Naive thymus-derived CD4-positive, alpha-beta T cell (primary cell): ENCODE results near the gene CENPP. TPM values are rescaled to one million over a fixed set of nuclear protein-coding genes. Genes with fewer than 3 reads are reported as not detected.

Experiments
- ATAC-seq: fragments of 150-1000 bp; cut with Tn5 transposase; 2 replicates; pipeline ENCODE4 v1.10.0; 2021; ENCODE audit warnings: mild to moderate bottlenecking, moderate library complexity
- CTCF ChIA-PET: fragments of 350-600 bp; sonication (Branson Sonifier 250); formaldehyde crosslinking; loops from one replicate; lab custom pipeline; 2021; ENCODE audit warnings: antibody characterized with exemption; lab: Charles Lee
- POLR2A ChIA-PET: fragments of 350-600 bp; sonication (Branson Sonifier 250); formaldehyde crosslinking; loops from one replicate; lab custom pipeline; 2021; ENCODE audit warnings: antibody characterized with exemption, inconsistent platforms; lab: Charles Lee
- DNase-seq, 9 donors: peaks; one replicate each; pipeline versions ENCODE4 v3.0.0 to v3.0.0-alpha.2; 2020 to 2022; ENCODE audit warnings: mixed read lengths in 1 of 9
- H3K27ac ChIP-seq: one replicate; pipeline ENCODE4 v1.7.0; 2013; ENCODE audit warnings: mild to moderate bottlenecking, low read depth, low read length, moderate library complexity
- H3K27me3 ChIP-seq, 2 donors: one replicate each; pipeline ENCODE4 v1.7.0; 2013; ENCODE audit warnings: low read length in 2 of 2, mild to moderate bottlenecking in 2 of 2, moderate library complexity in 2 of 2; ENCODE audit not compliant: control insufficient read depth in 2 of 2, insufficient read depth in 2 of 2
- H3K36me3 ChIP-seq, 3 experiments: 1 replicate in 2 of 3; 2 replicates in 1 of 3; pipeline ENCODE4 v1.7.0; 2013; ENCODE audit warnings: low read length in 3 of 3, mild to moderate bottlenecking in 3 of 3, moderate library complexity in 1 of 3; ENCODE audit not compliant: insufficient read depth in 3 of 3, control insufficient read depth in 2 of 3
- H3K4me1 ChIP-seq, 2 donors: one replicate each; pipeline ENCODE4 v1.7.0; 2013; ENCODE audit warnings: low read length in 2 of 2, mild to moderate bottlenecking in 2 of 2, moderate library complexity in 1 of 2; ENCODE audit not compliant: control insufficient read depth in 2 of 2, insufficient read depth in 2 of 2
- H3K4me3 ChIP-seq: 2 replicates; pipeline ENCODE4 v1.7.0; 2013; ENCODE audit warnings: mild to moderate bottlenecking, low read length
- H3K9me3 ChIP-seq, 3 experiments: 1 replicate in 2 of 3; 2 replicates in 1 of 3; pipeline ENCODE4 v1.7.0; 2013; ENCODE audit warnings: low read length in 3 of 3; ENCODE audit not compliant: control insufficient read depth in 2 of 3
- H3K27ac Mint-ChIP-seq, 9 donors: one replicate each; pipeline ENCODE4 v1.8.0; 2020 to 2022; ENCODE audit warnings: mixed read lengths in 9 of 9, mild to moderate bottlenecking in 8 of 9, moderate library complexity in 5 of 9, inconsistent platforms in 2 of 9
- H3K27me3 Mint-ChIP-seq, 5 donors: one replicate each; pipeline ENCODE4 v1.8.0; 2021 to 2022; ENCODE audit warnings: mixed read lengths in 5 of 5, mild to moderate bottlenecking in 1 of 5
- H3K36me3 Mint-ChIP-seq, 5 donors: one replicate each; pipeline ENCODE4 v1.8.0; 2020 to 2022; ENCODE audit warnings: mixed read lengths in 5 of 5, mild to moderate bottlenecking in 3 of 5, inconsistent platforms in 1 of 5
- H3K4me1 Mint-ChIP-seq, 7 donors: one replicate each; pipeline ENCODE4 v1.8.0; 2020 to 2022; ENCODE audit warnings: mixed read lengths in 7 of 7, mild to moderate bottlenecking in 3 of 7, inconsistent platforms in 1 of 7
- H3K4me3 Mint-ChIP-seq, 10 donors: one replicate each; pipeline ENCODE4 v1.8.0; 2020 to 2022; ENCODE audit warnings: mild to moderate bottlenecking in 10 of 10, mixed read lengths in 10 of 10, moderate library complexity in 6 of 10, inconsistent platforms in 2 of 10
- H3K9me3 Mint-ChIP-seq, 11 donors: one replicate each; pipeline ENCODE4 v1.8.0; 2020 to 2022; ENCODE audit warnings: mixed read lengths in 11 of 11, mild to moderate bottlenecking in 4 of 11, inconsistent platforms in 1 of 11, moderate library complexity in 1 of 11
- intact Hi-C, 2 donors: fragments of 100-400 bp; cut with micrococcal nuclease; formaldehyde crosslinking; loops; one replicate each; pipeline ENCODE4 v1.15.1; 2023
- polyA plus RNA-seq, 2 donors: library from polyadenylated mRNA; unstranded; fragments of 300-500 nt; fragmentation: Illumina TruSeq; gene quantifications; one replicate each; pipeline ENCODE4 v1.2.3, GENCODE V29; 2021
- total RNA-seq, 6 experiments: library from RNA in 5 of 6; stranded (reverse) in 5 of 6; gene quantifications; 1 replicate in 5 of 6; 2 replicates in 1 of 6; pipeline ENCODE4 v1.2.3 and lab custom pipeline; 2021 to 2026

CENPP gene
- total and polyA plus RNA-seq, 7 experiments from 2014 or later: 1.2 to 24.3 (median 3.8) TPM

DNA sequence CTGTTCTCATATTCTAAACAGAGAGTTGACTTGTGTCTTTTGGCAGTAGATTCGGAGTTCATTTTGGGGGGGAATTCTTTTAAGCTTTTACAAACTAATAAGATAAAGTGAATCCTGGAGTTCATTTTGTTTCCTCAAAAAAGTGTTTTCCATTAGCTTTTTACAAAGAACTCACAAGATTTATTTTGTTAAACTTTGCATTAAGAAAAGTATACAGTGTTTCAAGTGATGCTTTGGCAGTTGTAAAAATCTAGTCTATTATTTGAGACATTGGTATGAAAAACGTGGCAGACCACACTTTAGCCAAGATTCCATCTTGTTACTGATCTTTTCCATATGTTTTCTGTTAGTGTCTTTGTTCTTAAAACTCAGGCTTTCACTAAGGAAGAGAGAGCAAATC, 99.7 kb downstream of the CENPP start:
- no peak overlapping the region for H3K27ac ChIP-seq
- ChIA-PET CTCF (no interaction called here), POLR2A (no interaction called here)
- no peak for ATAC-seq
- H3K4me3 ChIP-seq: no peak overlapping the region
- no peaks in the 10 kb centered on the region for H3K27me3 ChIP-seq
- H3K4me3 Mint-ChIP-seq: no peak overlapping the region
- H3K4me1 ChIP-seq: no peaks in the 10 kb centered on the region
- no peak overlapping the region for H3K27ac Mint-ChIP-seq
- intact Hi-C loops: no loop called here
- no peaks in the 10 kb centered on the region for H3K9me3 ChIP-seq
- no peaks in the 10 kb centered on the region for H3K9me3 Mint-ChIP-seq
- peaks cover 0 to under 1% (median 0%) of the 10 kb centered on the region in 5 donors for H3K27me3 Mint-ChIP-seq
- H3K36me3 ChIP-seq: no peaks in the 10 kb centered on the region
- DNase-seq: no peak
- peaks cover 0 to 11% (median 7%) of the 10 kb centered on the region in 5 donors for H3K36me3 Mint-ChIP-seq
- H3K4me1 Mint-ChIP-seq: peaks cover 0 to 2% (median 0%) of the 10 kb centered on the region in 7 donors

DNA sequence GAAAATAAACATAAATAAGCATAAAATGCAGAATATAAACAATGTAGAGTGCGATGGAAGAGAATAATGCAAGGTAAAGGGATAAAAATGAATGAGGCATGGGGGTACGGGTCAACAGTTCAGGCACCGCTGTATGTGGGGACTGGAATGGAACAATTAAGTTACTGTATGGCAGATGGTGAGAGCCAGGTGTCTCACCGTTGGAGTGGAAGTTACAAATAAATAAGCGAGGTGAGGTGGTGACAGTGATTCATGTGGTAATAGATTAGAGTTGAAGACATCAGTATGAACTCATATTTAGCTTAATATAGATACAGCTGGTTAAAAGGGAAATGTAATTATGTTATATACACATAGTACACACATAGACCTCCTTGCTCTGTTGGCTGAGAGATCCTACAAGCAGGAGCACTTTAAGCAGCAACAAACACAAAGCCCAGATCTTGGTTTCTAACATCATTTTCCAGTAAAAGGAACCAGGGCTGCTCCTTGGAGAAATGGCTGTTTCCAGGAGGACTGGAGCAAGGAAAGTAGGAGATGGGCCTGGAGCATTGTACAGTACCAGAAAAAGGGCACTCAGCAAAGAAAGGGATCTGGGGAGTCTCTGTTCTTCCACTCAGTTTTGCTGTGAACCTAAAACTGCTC, 100.9 kb downstream of the CENPP start:
- POLR2A ChIA-PET: no interaction called here

DNA sequence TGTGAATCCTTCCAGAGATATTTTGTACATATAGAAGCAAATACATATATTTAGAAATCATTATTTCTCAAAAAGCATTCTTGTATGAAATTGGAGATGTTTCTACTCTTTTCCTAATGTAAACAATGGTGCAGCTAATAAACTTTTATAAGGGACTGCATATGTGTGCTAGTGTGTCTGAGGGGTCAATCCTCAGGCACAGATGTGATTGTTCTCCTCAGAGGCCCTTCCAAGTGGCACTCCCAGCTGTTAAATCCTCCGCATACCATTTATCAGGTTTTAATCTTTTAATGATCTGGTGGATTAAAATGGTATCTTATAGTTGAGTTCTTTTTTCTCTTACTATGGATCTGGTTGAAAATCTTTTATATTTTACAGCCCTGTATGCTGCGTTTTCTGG, 104.1 kb downstream of the CENPP start:
- Mint-ChIP-seq H3K27ac (no peak overlapping the region), H3K36me3 (peaks cover 0 to 4% (median 0%) of the 10 kb centered on the region in 5 donors), H3K4me1 (no peaks in the 10 kb centered on the region), H3K4me3 (no peak overlapping the region), H3K27me3 (no peaks in the 10 kb centered on the region), H3K9me3 (no peaks in the 10 kb centered on the region)
- no peaks in the 10 kb centered on the region for H3K27me3 ChIP-seq
- H3K9me3 ChIP-seq: no peaks in the 10 kb centered on the region
- H3K36me3 ChIP-seq: no peaks in the 10 kb centered on the region
- H3K27ac ChIP-seq: no peak overlapping the region
- intact Hi-C loops: no loop called here
- no peak overlapping the region for H3K4me3 ChIP-seq
- ChIA-PET POLR2A (no interaction called here), CTCF (no interaction called here)
- DNase-seq (no peak), ATAC-seq (no peak)
- no peaks in the 10 kb centered on the region for H3K4me1 ChIP-seq

More for the DNA sequence above, 100.9 kb downstream of the CENPP start:
- H3K27ac ChIP-seq: no peak overlapping the region
- intact Hi-C loops: no loop called here
- H3K9me3 Mint-ChIP-seq: no peaks in the 10 kb centered on the region
- no peaks in the 10 kb centered on the region for H3K4me1 ChIP-seq
- H3K9me3 ChIP-seq: no peaks in the 10 kb centered on the region
- H3K4me3 ChIP-seq: no peak overlapping the region
- H3K27ac Mint-ChIP-seq: no peak overlapping the region
- CTCF ChIA-PET: no interaction called here
- no peak for DNase-seq
- no peaks in the 10 kb centered on the region for H3K36me3 ChIP-seq
- peaks cover 0 to 2% (median 0%) of the 10 kb centered on the region in 7 donors for H3K4me1 Mint-ChIP-seq
- H3K4me3 Mint-ChIP-seq: no peak overlapping the region
- no peak for ATAC-seq
- H3K27me3 Mint-ChIP-seq: no peaks in the 10 kb centered on the region
- H3K36me3 Mint-ChIP-seq: peaks cover 0 to 10% (median 5%) of the 10 kb centered on the region in 5 donors
- no peaks in the 10 kb centered on the region for H3K27me3 ChIP-seq

DNA sequence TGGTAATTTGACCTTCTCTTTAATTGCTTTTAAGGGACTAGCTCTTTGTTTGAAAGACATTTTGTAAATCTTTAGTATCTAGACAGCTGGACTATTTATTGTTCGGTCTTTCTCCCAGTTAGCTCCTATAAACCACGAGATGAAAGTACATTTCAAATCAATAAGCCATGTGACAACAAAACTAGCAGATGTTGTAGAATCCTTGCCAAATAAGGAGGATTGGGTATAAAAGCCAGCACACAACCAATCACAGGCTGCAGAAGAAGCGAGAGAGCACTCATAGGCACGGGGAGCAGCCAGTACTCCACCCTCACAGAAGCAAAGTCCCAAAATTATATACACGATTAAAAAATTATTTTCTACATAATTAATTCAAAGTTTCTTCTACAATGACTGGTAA, 106.6 kb downstream of the CENPP start:
- no peaks in the 10 kb centered on the region for H3K36me3 ChIP-seq
- POLR2A ChIA-PET: no interaction called here
- CTCF ChIA-PET: no interaction called here

DNA sequence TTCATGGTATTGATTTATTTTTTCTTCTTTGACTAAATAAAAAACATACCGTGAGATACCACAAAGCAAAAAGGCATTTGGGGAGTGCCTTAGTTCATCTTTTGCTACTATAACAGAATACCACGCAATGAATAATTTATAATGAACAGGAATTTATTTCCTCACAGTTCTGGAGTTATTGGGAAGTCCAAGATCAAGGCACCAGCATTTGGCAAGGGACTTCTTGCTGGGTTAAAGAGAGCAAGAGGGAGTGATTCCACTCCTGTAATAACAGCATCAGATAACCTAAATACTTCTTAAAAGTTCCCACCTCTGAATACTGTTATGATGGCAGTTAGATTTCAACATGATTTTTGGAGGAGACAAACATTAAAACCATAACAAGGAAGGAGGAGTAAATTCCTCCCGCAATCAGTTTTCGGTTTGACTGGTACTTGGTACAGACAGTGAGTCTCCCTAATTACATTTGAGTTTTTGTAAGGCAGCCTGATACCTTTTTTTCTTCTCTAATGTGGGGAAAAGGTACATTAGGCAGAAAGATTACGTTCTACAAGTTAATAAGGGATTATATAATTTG, 107.3 kb downstream of the CENPP start:
- Mint-ChIP-seq H3K4me1 (no peaks in the 10 kb centered on the region), H3K4me3 (no peak overlapping the region), H3K9me3 (no peaks in the 10 kb centered on the region), H3K27ac (no peak overlapping the region), H3K36me3 (peaks cover 0 to 4% (median 0%) of the 10 kb centered on the region in 5 donors), H3K27me3 (no peaks in the 10 kb centered on the region)
- Histone ChIP-seq H3K36me3 (no peaks in the 10 kb centered on the region), H3K9me3 (no peaks in the 10 kb centered on the region), H3K27me3 (no peaks in the 10 kb centered on the region), H3K4me3 (no peak overlapping the region), H3K27ac (no peak overlapping the region), H3K4me1 (no peaks in the 10 kb centered on the region)
- CTCF ChIA-PET: no interaction called here
- intact Hi-C loops: no loop called here
- POLR2A ChIA-PET: no interaction called here
- DNase-seq: no peak
- no peak for ATAC-seq

More for the DNA sequence above, 106.6 kb downstream of the CENPP start:
- H3K9me3 ChIP-seq: no peaks in the 10 kb centered on the region
- Mint-ChIP-seq H3K9me3 (no peaks in the 10 kb centered on the region), H3K4me1 (no peaks in the 10 kb centered on the region), H3K27me3 (no peaks in the 10 kb centered on the region), H3K4me3 (no peak overlapping the region), H3K36me3 (peaks cover 0 to 4% (median 0%) of the 10 kb centered on the region in 5 donors), H3K27ac (no peak overlapping the region)
- DNase-seq (no peak), ATAC-seq (no peak)
- intact Hi-C loops: no loop called here
- no peak overlapping the region for H3K27ac ChIP-seq
- H3K4me1 ChIP-seq: no peaks in the 10 kb centered on the region
- no peaks in the 10 kb centered on the region for H3K27me3 ChIP-seq
- no peak overlapping the region for H3K4me3 ChIP-seq

DNA sequence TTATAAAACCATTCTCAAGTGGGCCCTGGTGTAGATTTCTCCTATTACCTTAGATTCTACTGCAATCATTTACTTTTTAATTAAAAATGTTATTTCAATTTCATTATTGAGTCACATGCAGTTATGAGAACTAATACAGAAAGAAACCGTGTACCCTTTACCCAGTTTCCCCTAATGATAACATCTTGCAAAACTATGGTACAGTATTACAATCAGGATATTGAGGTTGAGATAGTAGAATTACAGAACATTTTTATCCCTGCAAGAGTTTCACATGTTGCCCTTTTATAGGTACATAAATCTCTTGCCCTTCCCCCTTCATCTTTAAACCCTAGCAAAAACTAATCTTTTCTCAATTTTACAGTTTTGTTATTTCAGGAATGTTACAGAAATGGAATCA, 109.5 kb downstream of the CENPP start:
- POLR2A ChIA-PET: no interaction called here
- H3K4me1 Mint-ChIP-seq: peaks cover 0 to 6% (median 0%) of the 10 kb centered on the region in 7 donors
- intact Hi-C loops: loop anchor here in 1 of 2 donors (5.0 kb wide), 1 partner anchor 298 kb away; no protein-coding TSS in a partner anchor
- H3K4me3 Mint-ChIP-seq: no peak overlapping the region
- Histone ChIP-seq H3K4me1 (peaks cover 0 to 5% of the 10 kb centered on the region in 2 donors), H3K27me3 (no peaks in the 10 kb centered on the region), H3K9me3 (no peaks in the 10 kb centered on the region), H3K4me3 (no peak overlapping the region), H3K36me3 (no peaks in the 10 kb centered on the region), H3K27ac (no peak overlapping the region)
- no peak for ATAC-seq
- CTCF ChIA-PET: no interaction called here
- no peaks in the 10 kb centered on the region for H3K9me3 Mint-ChIP-seq
- no peaks in the 10 kb centered on the region for H3K27me3 Mint-ChIP-seq
- peaks cover 0 to 4% (median 0%) of the 10 kb centered on the region in 5 donors for H3K36me3 Mint-ChIP-seq
- H3K27ac Mint-ChIP-seq: no peak overlapping the region
- no peak for DNase-seq
